ENCODE data around the gene AFF3. TPM values are rescaled to one million over a fixed set of nuclear protein-coding genes. Genes with fewer than 3 reads are reported as not detected.

AFF3 gene
- total RNA-seq, 1 experiment from 2014 or later: 0.22 TPM

- Histone ChIP-seq H3K4me1 (ENCODE audit: insufficient read depth, low read length) (no peaks in the 10 kb centered on the region), H3K4me2 (ENCODE audit: insufficient read depth, insufficient read length, low read length) (no peak overlapping the region), H4K5ac (ENCODE audit: insufficient read length, low read depth, low read length) (no peak overlapping the region), H4K91ac (ENCODE audit: insufficient read length, low read depth, low read length) (no peak overlapping the region), H3K23ac (ENCODE audit: insufficient read length, low read depth, low read length) (no peak overlapping the region), H4K8ac (replicated peaks; ENCODE audit: insufficient read length, low read depth, low read length) (no peak overlapping the region), H3K56ac (ENCODE audit: insufficient read length, low read depth, low read length) (no peak overlapping the region), H2BK20ac (ENCODE audit: low read depth, low read length, poor library complexity, severe bottlenecking) (no peak overlapping the region), H3K79me1 (ENCODE audit: insufficient read depth, low read depth, low read length, poor library complexity, severe bottlenecking) (no peaks in the 10 kb centered on the region), H3K4ac (ENCODE audit: low read depth, low read length) (no peak overlapping the region), H3K23me2 (ENCODE audit: insufficient read length, low read depth, low read length, poor library complexity, severe bottlenecking) (no peaks in the 10 kb centered on the region), H2BK120ac (ENCODE audit: low read depth, low read length, poor library complexity, severe bottlenecking) (no peak overlapping the region), H2BK5ac (ENCODE audit: insufficient read length, low read length) (no peak overlapping the region), H3K14ac (ENCODE audit: insufficient read depth, low read length) (no peak overlapping the region), H2AK5ac (ENCODE audit: insufficient read length, low read length) (no peak overlapping the region), H3K27me3 (ENCODE audit: insufficient read depth, low read length) (no peaks in the 10 kb centered on the region), H3K27ac (ENCODE audit: insufficient read length, low read depth, low read length) (no peak overlapping the region), H3K79me2 (ENCODE audit: insufficient read depth, low read length) (no peaks in the 10 kb centered on the region), H2BK12ac (ENCODE audit: insufficient read length, low read depth, low read length) (no peak overlapping the region), H3K9me3 (ENCODE audit: control insufficient read depth, low read depth, low read length) (no peaks in the 10 kb centered on the region), H2AFZ (ENCODE audit: low read length) (no peak overlapping the region), H2BK15ac (ENCODE audit: low read depth, low read length) (no peak overlapping the region), H3K9ac (ENCODE audit: extremely low read depth, insufficient read length, low read length) (no peak overlapping the region), H4K20me1 (ENCODE audit: control insufficient read depth, insufficient read depth, insufficient read length) (no peaks in the 10 kb centered on the region), H3K18ac (ENCODE audit: insufficient read length, low read depth, low read length) (no peak overlapping the region), H3T11ph (ENCODE audit: low read length) (no peak overlapping the region)
- no peak overlapping the region for H3K27ac Mint-ChIP-seq
- no peak for TF ChIP-seq CTCF (conservative IDR thresholded peaks at IDR 0.05)
- no peaks in the 10 kb centered on the region for H3K9me3 Mint-ChIP-seq
- DNase-seq: no peak
- peaks cover 8 to 13% of the 10 kb centered on the region in 2 experiments for H3K4me1 Mint-ChIP-seq
- H3K36me3 Mint-ChIP-seq (ENCODE audit: insufficient read depth in 1 of 3, low read depth in 3 of 3): no peaks in the 10 kb centered on the region
- no peaks in the 10 kb centered on the region for H3K27me3 Mint-ChIP-seq (ENCODE audit: low read depth)
- WGBS (ENCODE audit: extremely low coverage, insufficient read length, low lambda C conversion rate): no CpG with 5 or more reads among the region's 12 CpGs
- H3K4me3 Mint-ChIP-seq: no peak overlapping the region
Measured at GRCh38 chr2:99675130-99675661, 467.2 kb downstream of the AFF3 start.
